H9 (cell line): ENCODE results near the gene TIAM1. TPM values are rescaled to one million over a fixed set of nuclear protein-coding genes. Genes with fewer than 3 reads are reported as not detected.

Experiments used
- DNase-seq: peaks from one replicate; pipeline ENCODE4 v3.0.0-alpha.2; 2017
- H2AFZ ChIP-seq: one replicate; pipeline ENCODE4 v1.6.1; 2013; ENCODE audit warnings: mild to moderate bottlenecking, low read length, control low read depth, moderate library complexity
- H2AK5ac ChIP-seq: 2 replicates; pipeline ENCODE4 v1.6.1; 2013; ENCODE audit warnings: low read length, control low read depth, mixed read lengths; ENCODE audit not compliant: insufficient read length
- H2BK120ac ChIP-seq: one replicate; pipeline ENCODE4 v1.6.1; 2013; ENCODE audit warnings: low read depth, mild to moderate bottlenecking, low read length, control low read depth, inconsistent platforms; ENCODE audit not compliant: poor library complexity, severe bottlenecking
- H2BK12ac ChIP-seq: 2 replicates; pipeline ENCODE4 v1.6.1; 2013; ENCODE audit warnings: low read length, control low read depth, mixed read lengths, low read depth; ENCODE audit not compliant: insufficient read length
- H2BK15ac ChIP-seq: 2 replicates; pipeline ENCODE4 v1.6.1; 2013; ENCODE audit warnings: low read depth, low read length, control low read depth
- H2BK20ac ChIP-seq: one replicate; pipeline ENCODE4 v1.6.1; 2013; ENCODE audit warnings: low read depth, mild to moderate bottlenecking, low read length, control low read depth, inconsistent platforms; ENCODE audit not compliant: poor library complexity, severe bottlenecking
- H2BK5ac ChIP-seq: 2 replicates; pipeline ENCODE4 v1.6.1; 2013; ENCODE audit warnings: low read length, control low read depth, mixed read lengths; ENCODE audit not compliant: insufficient read length
- H3K14ac ChIP-seq: 2 replicates; pipeline ENCODE4 v1.6.1; 2013; ENCODE audit warnings: low read length, control low read depth; ENCODE audit not compliant: insufficient read depth
- H3K18ac ChIP-seq: 2 replicates; pipeline ENCODE4 v1.6.1; 2013; ENCODE audit warnings: low read depth, mild to moderate bottlenecking, mixed read lengths, low read length, control low read depth; ENCODE audit not compliant: insufficient read length
- H3K23ac ChIP-seq: 2 replicates; pipeline ENCODE4 v1.6.1; 2013; ENCODE audit warnings: low read length, control low read depth, mixed read lengths, low read depth; ENCODE audit not compliant: insufficient read length
- H3K23me2 ChIP-seq: 2 replicates; pipeline ENCODE4 v1.6.1; 2013; ENCODE audit warnings: low read depth, mild to moderate bottlenecking, mixed read lengths, low read length, control low read depth; ENCODE audit not compliant: insufficient read length, poor library complexity, severe bottlenecking
- H3K27ac ChIP-seq: 2 replicates; pipeline ENCODE4 v1.5.1; 2013; ENCODE audit warnings: low read length, control low read depth, mixed read lengths, low read depth; ENCODE audit not compliant: insufficient read length
- H3K27me3 ChIP-seq: 2 replicates; pipeline ENCODE4 v1.6.1; 2013; ENCODE audit warnings: low read length, control low read depth, inconsistent platforms; ENCODE audit not compliant: insufficient read depth
- H3K4ac ChIP-seq: 2 replicates; pipeline ENCODE4 v1.6.1; 2013; ENCODE audit warnings: low read depth, mild to moderate bottlenecking, control low read depth, inconsistent platforms, low read length, moderate library complexity
- H3K4me1 ChIP-seq: 2 replicates; pipeline ENCODE4 v1.6.1; 2013; ENCODE audit warnings: low read length, control low read depth, inconsistent platforms; ENCODE audit not compliant: insufficient read depth
- H3K4me2 ChIP-seq: 2 replicates; pipeline ENCODE4 v1.6.1; 2013; ENCODE audit warnings: low read length, control low read depth, mixed read lengths; ENCODE audit not compliant: insufficient read length, insufficient read depth
- H3K56ac ChIP-seq: 2 replicates; pipeline ENCODE4 v1.6.1; 2013; ENCODE audit warnings: low read depth, mild to moderate bottlenecking, mixed read lengths, low read length, control low read depth; ENCODE audit not compliant: insufficient read length
- H3K79me1 ChIP-seq: 2 replicates; pipeline ENCODE4 v1.6.1; 2013; ENCODE audit warnings: low read depth, mild to moderate bottlenecking, moderate library complexity, low read length, control low read depth, inconsistent platforms; ENCODE audit not compliant: insufficient read depth, poor library complexity, severe bottlenecking
- H3K79me2 ChIP-seq: 2 replicates; pipeline ENCODE4 v1.6.1; 2013; ENCODE audit warnings: low read length, control low read depth, inconsistent platforms; ENCODE audit not compliant: insufficient read depth
- H3K9ac ChIP-seq: 2 replicates; pipeline ENCODE4 v1.6.1; 2013; ENCODE audit warnings: low read length, control low read depth, mixed read lengths; ENCODE audit not compliant: insufficient read length; ENCODE audit errors: extremely low read depth
- H3K9me3 ChIP-seq: one replicate; pipeline ENCODE4 v1.6.1; 2013; ENCODE audit warnings: low read depth, low read length, inconsistent platforms; ENCODE audit not compliant: control insufficient read depth
- H3T11ph ChIP-seq: one replicate; pipeline ENCODE4 v1.6.1; 2013; ENCODE audit warnings: mild to moderate bottlenecking, low read length, control low read depth, inconsistent platforms
- H4K20me1 ChIP-seq: one replicate; pipeline ENCODE4 v1.6.1; 2013; ENCODE audit not compliant: control insufficient read depth, insufficient read length, insufficient read depth
- H4K5ac ChIP-seq: 2 replicates; pipeline ENCODE4 v1.6.1; 2013; ENCODE audit warnings: low read depth, mild to moderate bottlenecking, mixed read lengths, low read length, control low read depth; ENCODE audit not compliant: insufficient read length
- H4K8ac ChIP-seq: replicated peaks from 2 replicates; pipeline ENCODE4 v1.6.1; 2013; ENCODE audit warnings: low read length, control low read depth, mixed read lengths, low read depth; ENCODE audit not compliant: insufficient read length
- H4K91ac ChIP-seq: 2 replicates; pipeline ENCODE4 v1.6.1; 2013; ENCODE audit warnings: low read depth, mild to moderate bottlenecking, moderate library complexity, mixed read lengths, low read length, control low read depth; ENCODE audit not compliant: insufficient read length
- H3K27ac Mint-ChIP-seq, 3 experiments: 2 replicates in 2 of 3; 3 replicates in 1 of 3; pipeline ENCODE4 v1.8.0; 2020 to 2021; ENCODE audit warnings: mixed read lengths in 3 of 3, mild to moderate bottlenecking in 1 of 3, moderate library complexity in 1 of 3
- H3K27me3 Mint-ChIP-seq: 2 replicates; pipeline ENCODE4 v1.8.0; 2021; ENCODE audit warnings: low read depth, mild to moderate bottlenecking, moderate library complexity, mixed read lengths
- H3K36me3 Mint-ChIP-seq, 3 experiments: 2 replicates in 2 of 3; 3 replicates in 1 of 3; pipeline ENCODE4 v1.8.0; 2020 to 2021; ENCODE audit warnings: low read depth in 3 of 3, mixed read lengths in 3 of 3; ENCODE audit not compliant: insufficient read depth in 1 of 3
- H3K4me1 Mint-ChIP-seq, 2 experiments: 2 replicates each; pipeline ENCODE4 v1.8.0; 2020; ENCODE audit warnings: mixed read lengths in 2 of 2
- H3K4me3 Mint-ChIP-seq, 2 experiments: 2 replicates in 1 of 2; 3 replicates in 1 of 2; pipeline ENCODE4 v1.8.0; 2020 to 2021; ENCODE audit warnings: mild to moderate bottlenecking in 2 of 2, mixed read lengths in 2 of 2, moderate library complexity in 1 of 2
- H3K9me3 Mint-ChIP-seq, 2 experiments: 2 replicates in 1 of 2; 3 replicates in 1 of 2; pipeline ENCODE4 v1.8.0; 2020; ENCODE audit warnings: mild to moderate bottlenecking in 2 of 2, mixed read lengths in 2 of 2, moderate library complexity in 1 of 2
- WGBS: extraction: QIAGEN DNeasy Blood & Tissue Kit; methylation state at CpG from one replicate; pipeline ENCODE4 v1.1.7; 2013; ENCODE audit warnings: missing lambda C conversion rate, low lambda C conversion rate, mixed read lengths; ENCODE audit not compliant: insufficient read length; ENCODE audit errors: extremely low coverage; 5-methylcytosine and 5-hydroxymethylcytosine counted together
- total RNA-seq: library from RNA; stranded (reverse); gene quantifications from 2 replicates; pipeline ENCODE4 v1.2.1, GENCODE V29; 2021
- TF ChIP-seq, protein P1 (sequence below): fragments of 200-600 bp; sonication (generic); conservative IDR thresholded peaks from 3 replicates; pipeline ENCODE4 v1.8.0; 2021; ENCODE audit warnings: antibody characterized with exemption, mild to moderate bottlenecking

The TIAM1 gene
- total RNA-seq, 1 experiment from 2014 or later = 23.1 TPM

DNA sequence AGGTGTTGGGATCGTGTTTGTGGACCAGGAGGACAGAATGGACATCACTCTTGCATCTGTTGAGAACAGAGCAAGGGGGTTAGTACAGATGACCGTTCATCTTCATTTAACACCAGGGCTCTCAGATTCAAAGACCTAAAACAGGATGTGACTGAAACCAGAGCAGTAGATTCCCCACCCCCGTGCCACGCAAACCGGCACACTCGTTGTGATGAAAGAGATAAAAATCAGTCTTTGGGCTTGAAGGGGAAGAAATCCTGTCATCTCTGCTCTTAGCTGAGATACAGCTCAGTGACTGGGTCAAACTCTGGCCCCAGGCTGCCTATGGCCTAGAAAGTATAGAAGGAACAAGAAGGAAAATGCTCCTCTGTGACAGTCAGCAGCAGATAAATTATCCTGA is 159.6 kb downstream of the TIAM1 start:
- no peaks in the 10 kb centered on the region for H4K20me1 ChIP-seq
- no peak overlapping the region for H4K8ac ChIP-seq
- H2BK20ac ChIP-seq = no peak overlapping the region
- H3K27me3 Mint-ChIP-seq = no peaks in the 10 kb centered on the region
- no peaks in the 10 kb centered on the region for H3K79me2 ChIP-seq
- H3K9me3 Mint-ChIP-seq = no peaks in the 10 kb centered on the region
- H3K36me3 Mint-ChIP-seq = peaks cover 0 to 10% (median 7%) of the 10 kb centered on the region in 3 experiments; a peak in 5 of 7 replicates
- no peak overlapping the region for H3K4me2 ChIP-seq
- H2AK5ac ChIP-seq = no peak overlapping the region
- H3K27me3 ChIP-seq = no peaks in the 10 kb centered on the region
- H3K56ac ChIP-seq = no peak overlapping the region
- H3K9ac ChIP-seq = no peak overlapping the region
- peak overlapping the region in 1 of 3 experiments; percentile 59; a peak in 2 of 7 replicates for H3K27ac Mint-ChIP-seq
- no peak overlapping the region for H3K4me3 Mint-ChIP-seq
- H3K4ac ChIP-seq = no peak overlapping the region
- no peak for DNase-seq
- H3K9me3 ChIP-seq = no peaks in the 10 kb centered on the region
- no peak overlapping the region for H3K23ac ChIP-seq
- no peak overlapping the region for H2BK12ac ChIP-seq
- TF ChIP-seq, protein P1, sequence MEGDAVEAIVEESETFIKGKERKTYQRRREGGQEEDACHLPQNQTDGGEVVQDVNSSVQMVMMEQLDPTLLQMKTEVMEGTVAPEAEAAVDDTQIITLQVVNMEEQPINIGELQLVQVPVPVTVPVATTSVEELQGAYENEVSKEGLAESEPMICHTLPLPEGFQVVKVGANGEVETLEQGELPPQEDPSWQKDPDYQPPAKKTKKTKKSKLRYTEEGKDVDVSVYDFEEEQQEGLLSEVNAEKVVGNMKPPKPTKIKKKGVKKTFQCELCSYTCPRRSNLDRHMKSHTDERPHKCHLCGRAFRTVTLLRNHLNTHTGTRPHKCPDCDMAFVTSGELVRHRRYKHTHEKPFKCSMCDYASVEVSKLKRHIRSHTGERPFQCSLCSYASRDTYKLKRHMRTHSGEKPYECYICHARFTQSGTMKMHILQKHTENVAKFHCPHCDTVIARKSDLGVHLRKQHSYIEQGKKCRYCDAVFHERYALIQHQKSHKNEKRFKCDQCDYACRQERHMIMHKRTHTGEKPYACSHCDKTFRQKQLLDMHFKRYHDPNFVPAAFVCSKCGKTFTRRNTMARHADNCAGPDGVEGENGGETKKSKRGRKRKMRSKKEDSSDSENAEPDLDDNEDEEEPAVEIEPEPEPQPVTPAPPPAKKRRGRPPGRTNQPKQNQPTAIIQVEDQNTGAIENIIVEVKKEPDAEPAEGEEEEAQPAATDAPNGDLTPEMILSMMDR = no peak
- H2AFZ ChIP-seq = no peak overlapping the region
- no peak overlapping the region for H2BK120ac ChIP-seq
- H2BK5ac ChIP-seq = no peak overlapping the region
- H3K4me1 Mint-ChIP-seq = peaks cover 10 to 21% of the 10 kb centered on the region in 2 experiments
- H4K5ac ChIP-seq = no peak overlapping the region
- peaks cover 4% of the 10 kb centered on the region; the same call in 1 of the 2 replicates for H3K4me1 ChIP-seq
- H3K14ac ChIP-seq = no peak overlapping the region
- no peak overlapping the region for H4K91ac ChIP-seq
- no CpG with 5 or more reads among the region's 6 CpGs for WGBS
- H3K23me2 ChIP-seq = no peaks in the 10 kb centered on the region
- no peak overlapping the region for H3T11ph ChIP-seq
- H3K79me1 ChIP-seq = no peaks in the 10 kb centered on the region
- H3K27ac ChIP-seq = no peak overlapping the region
- no peak overlapping the region for H3K18ac ChIP-seq
- no peak overlapping the region for H2BK15ac ChIP-seq
